DOHH2 (cell line): ENCODE data around the gene DAAM1.

ENCODE experiments used
- H3F3A ChIP-seq: fragments of 200-600 bp; sonication (generic), shearing (Covaris generic); 2 replicates; pipeline ENCODE4 v1.6.0; 2016; ENCODE audit warnings: antibody characterized with exemption, mild to moderate bottlenecking; ENCODE audit not compliant: control insufficient read depth, insufficient read depth
- H3K27ac ChIP-seq: fragments of 200-600 bp; sonication (generic); 2 replicates; pipeline ENCODE4 v1.5.1; 2014; ENCODE audit warnings: low read depth, mild to moderate bottlenecking, low read length, moderate library complexity
- H3K27me3 ChIP-seq: fragments of 200-600 bp; sonication (generic); 2 replicates; pipeline ENCODE4 v1.6.1; 2014; ENCODE audit warnings: mild to moderate bottlenecking, low read length, mixed read lengths; ENCODE audit not compliant: control insufficient read depth
- H3K36me3 ChIP-seq: fragments of 200-600 bp; sonication (generic); 2 replicates; pipeline ENCODE4 v1.6.1; 2014; ENCODE audit warnings: mild to moderate bottlenecking, low read length, moderate library complexity, mixed read lengths; ENCODE audit not compliant: control insufficient read depth
- H3K4me1 ChIP-seq: fragments of 200-600 bp; sonication (generic); 2 replicates; pipeline ENCODE4 v1.6.1; 2014; ENCODE audit warnings: mild to moderate bottlenecking, low read length, mixed read lengths; ENCODE audit not compliant: control insufficient read depth
- H3K4me2 ChIP-seq: fragments of 200-600 bp; sonication (generic); 2 replicates; pipeline ENCODE4 v1.6.0; 2014; ENCODE audit warnings: mild to moderate bottlenecking, low read length, moderate library complexity
- H3K4me3 ChIP-seq: fragments of 200-600 bp; sonication (generic); 2 replicates; pipeline ENCODE4 v1.5.1; 2014; ENCODE audit warnings: mild to moderate bottlenecking, low read length, mixed read lengths
- H3K79me2 ChIP-seq: fragments of 200-600 bp; sonication (generic); 2 replicates; pipeline ENCODE4 v1.6.1; 2014; ENCODE audit warnings: mild to moderate bottlenecking, low read length, mixed read lengths; ENCODE audit not compliant: control insufficient read depth
- H3K9me2 ChIP-seq: fragments of 200-600 bp; sonication (generic); replicated peaks from 2 replicates; pipeline ENCODE4 v1.6.1; 2014; ENCODE audit warnings: mild to moderate bottlenecking, low read length, mixed read lengths; ENCODE audit not compliant: control insufficient read depth
- H3K9me3 ChIP-seq: fragments of 200-600 bp; sonication (generic); 2 replicates; pipeline ENCODE4 v1.6.1; 2014; ENCODE audit warnings: antibody characterized with exemption, low read length, mixed read lengths; ENCODE audit not compliant: control insufficient read depth, insufficient read depth
- H4K20me1 ChIP-seq: fragments of 200-600 bp; sonication (generic); 2 replicates; pipeline ENCODE4 v1.6.0; 2014; ENCODE audit warnings: low read depth, mild to moderate bottlenecking, antibody characterized with exemption, low read length, moderate library complexity; ENCODE audit not compliant: control insufficient read depth, insufficient read depth
- EZH2phosphoT487 ChIP-seq: fragments of 200-600 bp; sonication (generic); IDR thresholded peaks from 2 replicates; pipeline ENCODE4 v1.6.1; 2017; ENCODE audit warnings: borderline replicate concordance, mild to moderate bottlenecking, antibody characterized with exemption, low read length, moderate library complexity, mixed read lengths
- TF ChIP-seq, protein P1 (sequence below): fragments of 200-600 bp; sonication (generic); IDR thresholded peaks from one replicate; pipeline ENCODE4 v1.5.1; 2014; ENCODE audit warnings: antibody characterized with exemption, mild to moderate bottlenecking, low read depth, low read length; ENCODE audit not compliant: poor library complexity, severe bottlenecking

DAAM1 gene

GRCh38 chr14:59244581-59244980, 56.1 kb downstream of the DAAM1 start:
- H3K9me2 ChIP-seq = no peaks in the 10 kb centered on the region
- H3K79me2 ChIP-seq = peaks cover 97% of the 10 kb centered on the region
- H3F3A ChIP-seq = peaks cover 6% of the 10 kb centered on the region; the same call in 1 of the 2 replicates
- H3K27me3 ChIP-seq = no peaks in the 10 kb centered on the region
- TF ChIP-seq, protein P1, sequence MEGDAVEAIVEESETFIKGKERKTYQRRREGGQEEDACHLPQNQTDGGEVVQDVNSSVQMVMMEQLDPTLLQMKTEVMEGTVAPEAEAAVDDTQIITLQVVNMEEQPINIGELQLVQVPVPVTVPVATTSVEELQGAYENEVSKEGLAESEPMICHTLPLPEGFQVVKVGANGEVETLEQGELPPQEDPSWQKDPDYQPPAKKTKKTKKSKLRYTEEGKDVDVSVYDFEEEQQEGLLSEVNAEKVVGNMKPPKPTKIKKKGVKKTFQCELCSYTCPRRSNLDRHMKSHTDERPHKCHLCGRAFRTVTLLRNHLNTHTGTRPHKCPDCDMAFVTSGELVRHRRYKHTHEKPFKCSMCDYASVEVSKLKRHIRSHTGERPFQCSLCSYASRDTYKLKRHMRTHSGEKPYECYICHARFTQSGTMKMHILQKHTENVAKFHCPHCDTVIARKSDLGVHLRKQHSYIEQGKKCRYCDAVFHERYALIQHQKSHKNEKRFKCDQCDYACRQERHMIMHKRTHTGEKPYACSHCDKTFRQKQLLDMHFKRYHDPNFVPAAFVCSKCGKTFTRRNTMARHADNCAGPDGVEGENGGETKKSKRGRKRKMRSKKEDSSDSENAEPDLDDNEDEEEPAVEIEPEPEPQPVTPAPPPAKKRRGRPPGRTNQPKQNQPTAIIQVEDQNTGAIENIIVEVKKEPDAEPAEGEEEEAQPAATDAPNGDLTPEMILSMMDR = no peak
- no peak for TF ChIP-seq EZH2phosphoT487
- H3K27ac ChIP-seq = no peak overlapping the region
- H3K36me3 ChIP-seq = peaks cover 4% of the 10 kb centered on the region
- no peaks in the 10 kb centered on the region for H4K20me1 ChIP-seq
- H3K4me3 ChIP-seq = no peak overlapping the region
- no peaks in the 10 kb centered on the region for H3K9me3 ChIP-seq
- H3K4me1 ChIP-seq = peaks cover 40% of the 10 kb centered on the region
- no peak overlapping the region for H3K4me2 ChIP-seq

DNA sequence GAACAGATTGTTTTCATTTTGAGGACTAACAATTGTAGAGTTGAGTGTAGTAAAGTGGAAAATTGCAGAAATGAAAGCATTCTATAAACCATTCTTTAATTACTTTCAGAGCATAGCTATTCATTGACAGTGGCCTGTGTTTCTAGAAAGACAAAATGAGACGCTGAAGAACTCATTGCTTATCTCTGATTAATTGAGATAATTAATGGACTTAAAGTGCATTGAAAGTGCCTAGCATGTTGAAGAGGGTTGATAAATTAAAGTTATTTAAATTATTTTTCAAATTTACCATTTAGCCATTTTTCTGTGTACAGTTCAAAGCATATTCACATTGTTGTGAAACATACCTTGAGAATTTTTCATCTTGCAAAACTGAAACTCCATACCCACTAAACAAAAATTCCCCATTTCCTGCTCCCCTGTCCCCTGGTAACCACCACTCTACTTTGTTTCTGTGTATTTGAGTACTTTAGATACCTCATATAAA, 57.4 kb downstream of the DAAM1 start:
- H3K4me1 ChIP-seq = peaks cover 27% of the 10 kb centered on the region
- no peak overlapping the region for H3K4me3 ChIP-seq
- H3K9me2 ChIP-seq = no peaks in the 10 kb centered on the region
- no peaks in the 10 kb centered on the region for H4K20me1 ChIP-seq
- H3K36me3 ChIP-seq = peaks cover 4% of the 10 kb centered on the region
- H3K27ac ChIP-seq = no peak overlapping the region
- no peaks in the 10 kb centered on the region for H3K9me3 ChIP-seq
- H3K79me2 ChIP-seq = peaks cover 97% of the 10 kb centered on the region
- TF ChIP-seq, protein P1 = no peak
- no peak for TF ChIP-seq EZH2phosphoT487
- H3K27me3 ChIP-seq = no peaks in the 10 kb centered on the region
- H3F3A ChIP-seq = peaks cover 6% of the 10 kb centered on the region; the same call in 1 of the 2 replicates
- 0 out of 2 replicates have a peak overlapping the region, but pooled peaks have one; percentile 9 for H3K4me2 ChIP-seq

DNA sequence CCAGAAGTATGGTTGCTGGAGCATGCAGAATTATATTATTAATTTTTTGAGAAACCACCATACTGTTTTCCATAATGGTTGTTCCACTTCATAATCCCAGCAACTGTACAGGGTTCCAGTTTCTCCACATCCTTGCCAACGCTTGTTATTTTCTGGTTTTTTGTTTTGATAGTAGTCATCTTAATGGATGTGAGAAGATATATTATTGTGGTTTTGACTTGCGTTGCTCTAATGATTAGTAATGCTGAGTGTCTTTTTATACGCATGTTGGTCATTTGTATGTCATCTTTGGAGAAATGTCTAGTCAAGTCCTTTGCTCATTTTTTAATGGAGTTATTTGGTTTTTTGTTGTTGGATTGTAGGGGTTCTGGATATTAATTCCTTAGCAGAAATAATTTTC, 58.1 kb downstream of the DAAM1 start:
- H3K9me2 ChIP-seq = no peaks in the 10 kb centered on the region
- H3K27ac ChIP-seq = no peak overlapping the region
- H3F3A ChIP-seq = peaks cover 6% of the 10 kb centered on the region; the same call in 1 of the 2 replicates
- no peak overlapping the region for H3K4me3 ChIP-seq
- no peak overlapping the region for H3K4me2 ChIP-seq
- H3K4me1 ChIP-seq = peaks cover 31% of the 10 kb centered on the region
- H3K36me3 ChIP-seq = peaks cover 4% of the 10 kb centered on the region
- H3K79me2 ChIP-seq = peaks cover 97% of the 10 kb centered on the region
- no peaks in the 10 kb centered on the region for H3K27me3 ChIP-seq
- no peaks in the 10 kb centered on the region for H4K20me1 ChIP-seq
- no peaks in the 10 kb centered on the region for H3K9me3 ChIP-seq
- TF ChIP-seq, protein P1 = no peak
- TF ChIP-seq EZH2phosphoT487 = no peak
